ENCODE data around the gene LIPC.

LIPC gene

GRCh38 chr15:58561321-58561720 is 129.5 kb downstream of the LIPC start:
- no peak for DNase-seq

GRCh38 chr15:58562135-58562534 is 130.3 kb downstream of the LIPC start:
- no peak for DNase-seq

GRCh38 chr15:58564981-58565380 is 133.2 kb downstream of the LIPC start:
- no peak for DNase-seq

- no peak for DNase-seq
Measured at GRCh38 chr15:58565619-58566018, 133.8 kb downstream of the LIPC start.

GRCh38 chr15:58566029-58566428 is 134.2 kb downstream of the LIPC start:
- no peak for DNase-seq

- no peak for DNase-seq
Measured at GRCh38 chr15:58568157-58568571, 136.4 kb downstream of the LIPC start.

GRCh38 chr15:58569455-58569854 is 137.7 kb downstream of the LIPC start:
- DNase-seq = no peak

- no peak for DNase-seq
Measured at GRCh38 chr15:58571491-58571890, 139.7 kb downstream of the LIPC start.

- no peak for DNase-seq
Measured at GRCh38 chr15:58572521-58572920, 140.7 kb downstream of the LIPC start.

GRCh38 chr15:58573270-58573669 is 141.5 kb downstream of the LIPC start:
- DNase-seq = no peak

- DNase-seq = no peak
Measured at GRCh38 chr15:58574631-58575030, 142.8 kb downstream of the LIPC start.

GRCh38 chr15:58575045-58575786 is 143.4 kb downstream of the LIPC start:
- no peak for DNase-seq

- DNase-seq = no peak
Measured at GRCh38 chr15:58576657-58577056, 144.9 kb downstream of the LIPC start.

- DNase-seq = no peak
Measured at GRCh38 chr15:58582160-58582559, 150.4 kb downstream of the LIPC start.

GRCh38 chr15:58583171-58583908 is 151.5 kb downstream of the LIPC start:
- no peak for DNase-seq

GRCh38 chr15:58584789-58585461 is 153.1 kb downstream of the LIPC start:
- DNase-seq = no peak

GRCh38 chr15:58585693-58586443 is 154.1 kb downstream of the LIPC start:
- no peak for DNase-seq

- no peak for DNase-seq
Measured at GRCh38 chr15:58587486-58587885, 155.7 kb downstream of the LIPC start.

- no peak for DNase-seq
Measured at GRCh38 chr15:58588096-58588495, 156.3 kb downstream of the LIPC start.

GRCh38 chr15:58589047-58589446 is 157.3 kb downstream of the LIPC start:
- no peak for DNase-seq

- DNase-seq = no peak
Measured at GRCh38 chr15:58590236-58590635, 158.4 kb downstream of the LIPC start.

- DNase-seq = no peak
Measured at GRCh38 chr15:58590926-58591325, 159.1 kb downstream of the LIPC start.

GRCh38 chr15:58593870-58594269 is 162.1 kb downstream of the LIPC start:
- no peak for DNase-seq

Measured in activated T-cell treated with anti-CD3 and anti-CD28 coated beads, Interleukin-2, amount 50 U/mL, for 48 hours (primary cell).